ENCODE measurements around the gene IL22RA1. TPM values are rescaled to one million over a fixed set of nuclear protein-coding genes. Genes with fewer than 3 reads are reported as not detected.

Gene IL22RA1
- total RNA-seq, 1 donor from 2014 or later: not detected

GRCh38 chr1:24119859-24120756, 22.8 kb downstream of the IL22RA1 start:
- Mint-ChIP-seq H3K36me3 (ENCODE audit: low read depth, unreplicated experiment) (no peaks in the 10 kb centered on the region), H3K9me3 (ENCODE audit: unreplicated experiment) (no peaks in the 10 kb centered on the region), H3K4me1 (ENCODE audit: unreplicated experiment) (no peaks in the 10 kb centered on the region), H3K27ac (ENCODE audit: unreplicated experiment) (no peak overlapping the region), H3K27me3 (ENCODE audit: unreplicated experiment) (peaks cover 6% of the 10 kb centered on the region), H3K4me3 (ENCODE audit: unreplicated experiment) (no peak overlapping the region)
- TF ChIP-seq CTCF (IDR thresholded peaks at IDR 0.05; ENCODE audit: unreplicated experiment): no peak
- no peak for DNase-seq (ENCODE audit: low spot score)

DNA sequence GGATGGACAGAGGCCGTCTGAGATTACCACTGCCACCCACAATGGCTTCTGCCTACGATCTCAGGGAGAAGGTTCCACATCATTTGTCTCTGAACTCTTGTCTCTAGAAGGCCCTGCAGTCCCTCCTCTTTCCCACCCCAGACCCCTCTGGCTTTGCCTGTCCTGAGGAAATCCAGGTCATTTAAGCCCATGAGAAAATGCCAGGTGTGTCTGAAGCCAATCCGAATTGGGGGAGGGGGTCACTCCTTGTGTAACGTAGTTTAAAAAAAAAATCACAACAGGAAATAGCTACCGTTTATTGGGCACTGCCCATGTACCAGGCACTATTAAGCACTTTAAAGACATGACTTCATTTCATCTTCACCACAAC, 23.5 kb downstream of the IL22RA1 start:
- H3K9me3 Mint-ChIP-seq (ENCODE audit: unreplicated experiment): no peaks in the 10 kb centered on the region
- peaks cover 6% of the 10 kb centered on the region for H3K27me3 Mint-ChIP-seq (ENCODE audit: unreplicated experiment)
- H3K4me1 Mint-ChIP-seq (ENCODE audit: unreplicated experiment): no peaks in the 10 kb centered on the region
- no peak for TF ChIP-seq CTCF (IDR thresholded peaks at IDR 0.05; ENCODE audit: unreplicated experiment)
- DNase-seq (ENCODE audit: low spot score): no peak
- no peak overlapping the region for H3K27ac Mint-ChIP-seq (ENCODE audit: unreplicated experiment)
- H3K4me3 Mint-ChIP-seq (ENCODE audit: unreplicated experiment): no peak overlapping the region
- H3K36me3 Mint-ChIP-seq (ENCODE audit: low read depth, unreplicated experiment): no peaks in the 10 kb centered on the region

DNA sequence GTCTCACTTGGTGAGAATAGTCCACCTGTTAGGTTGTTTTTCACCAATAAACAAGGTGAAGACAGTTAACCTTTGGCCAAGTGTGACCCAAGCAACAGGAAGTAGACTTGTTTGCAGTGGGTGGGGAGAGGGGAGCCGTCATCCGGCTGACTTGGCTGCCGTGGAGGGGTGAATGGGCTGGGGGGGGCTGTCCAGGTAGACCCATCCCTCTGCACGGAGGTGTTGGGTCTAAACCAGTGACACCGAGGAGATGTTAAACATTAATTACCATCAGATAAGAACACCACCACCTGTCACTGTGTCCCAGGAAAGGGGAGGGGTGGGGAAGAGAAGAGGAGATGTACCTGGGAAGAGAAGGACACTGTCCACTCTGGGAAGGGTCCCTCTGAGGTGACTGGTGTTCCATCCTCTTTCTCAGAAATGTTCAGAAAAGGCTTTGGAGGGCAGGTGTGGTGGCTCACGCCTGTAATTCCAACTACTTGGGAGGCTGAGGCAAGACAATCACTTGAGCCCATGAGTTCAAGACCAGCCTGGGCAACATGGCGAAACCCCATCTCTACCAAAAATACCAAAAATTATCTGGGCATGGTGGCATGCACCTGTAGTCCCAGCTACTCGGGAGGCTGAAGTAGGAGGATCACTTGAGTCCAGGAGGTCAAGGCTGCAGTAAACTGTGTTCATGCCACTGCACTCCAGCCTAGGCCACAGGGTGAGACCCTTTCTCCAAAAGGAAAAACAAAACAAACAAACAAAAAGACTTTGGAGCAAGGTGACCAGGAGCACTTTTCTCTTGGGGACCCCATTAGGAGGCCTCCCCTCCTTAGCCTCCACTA, 24.3 kb downstream of the IL22RA1 start:
- peaks cover 6% of the 10 kb centered on the region for H3K27me3 Mint-ChIP-seq (ENCODE audit: unreplicated experiment)
- H3K36me3 Mint-ChIP-seq (ENCODE audit: low read depth, unreplicated experiment): no peaks in the 10 kb centered on the region
- TF ChIP-seq CTCF (IDR thresholded peaks at IDR 0.05; ENCODE audit: unreplicated experiment): no peak
- H3K4me1 Mint-ChIP-seq (ENCODE audit: unreplicated experiment): no peaks in the 10 kb centered on the region
- no peaks in the 10 kb centered on the region for H3K9me3 Mint-ChIP-seq (ENCODE audit: unreplicated experiment)
- H3K4me3 Mint-ChIP-seq (ENCODE audit: unreplicated experiment): no peak overlapping the region
- no peak overlapping the region for H3K27ac Mint-ChIP-seq (ENCODE audit: unreplicated experiment)
- DNase-seq (ENCODE audit: low spot score): no peak

GRCh38 chr1:24117722-24118409, 25.1 kb downstream of the IL22RA1 start:
- Mint-ChIP-seq H3K27me3 (ENCODE audit: unreplicated experiment) (peaks cover 6% of the 10 kb centered on the region), H3K27ac (ENCODE audit: unreplicated experiment) (no peak overlapping the region), H3K9me3 (ENCODE audit: unreplicated experiment) (no peaks in the 10 kb centered on the region), H3K4me1 (ENCODE audit: unreplicated experiment) (no peaks in the 10 kb centered on the region), H3K4me3 (ENCODE audit: unreplicated experiment) (no peak overlapping the region), H3K36me3 (ENCODE audit: low read depth, unreplicated experiment) (no peaks in the 10 kb centered on the region)
- TF ChIP-seq CTCF (IDR thresholded peaks at IDR 0.05; ENCODE audit: unreplicated experiment): no peak
- no peak for DNase-seq (ENCODE audit: low spot score)
